ENCODE data around the gene MTMR11.

GRCh38 chr1:149963358-149963757 lies 26.7 kb upstream of the MTMR11 start:
- TF ChIP-seq, protein P1, sequence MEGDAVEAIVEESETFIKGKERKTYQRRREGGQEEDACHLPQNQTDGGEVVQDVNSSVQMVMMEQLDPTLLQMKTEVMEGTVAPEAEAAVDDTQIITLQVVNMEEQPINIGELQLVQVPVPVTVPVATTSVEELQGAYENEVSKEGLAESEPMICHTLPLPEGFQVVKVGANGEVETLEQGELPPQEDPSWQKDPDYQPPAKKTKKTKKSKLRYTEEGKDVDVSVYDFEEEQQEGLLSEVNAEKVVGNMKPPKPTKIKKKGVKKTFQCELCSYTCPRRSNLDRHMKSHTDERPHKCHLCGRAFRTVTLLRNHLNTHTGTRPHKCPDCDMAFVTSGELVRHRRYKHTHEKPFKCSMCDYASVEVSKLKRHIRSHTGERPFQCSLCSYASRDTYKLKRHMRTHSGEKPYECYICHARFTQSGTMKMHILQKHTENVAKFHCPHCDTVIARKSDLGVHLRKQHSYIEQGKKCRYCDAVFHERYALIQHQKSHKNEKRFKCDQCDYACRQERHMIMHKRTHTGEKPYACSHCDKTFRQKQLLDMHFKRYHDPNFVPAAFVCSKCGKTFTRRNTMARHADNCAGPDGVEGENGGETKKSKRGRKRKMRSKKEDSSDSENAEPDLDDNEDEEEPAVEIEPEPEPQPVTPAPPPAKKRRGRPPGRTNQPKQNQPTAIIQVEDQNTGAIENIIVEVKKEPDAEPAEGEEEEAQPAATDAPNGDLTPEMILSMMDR (IDR thresholded peaks at IDR 0.05; ENCODE audit: low read length) = no peak
- no peak for TF ChIP-seq EZH2phosphoT487 (IDR thresholded peaks at IDR 0.05; ENCODE audit: low read length)

All from MM.1S (cell line).